Heart right ventricle (tissue), 16 donors: ENCODE data around the gene TBPL2. TPM values are rescaled to one million over a fixed set of nuclear protein-coding genes. Genes with fewer than 3 reads are reported as not detected.

Experiments
- ATAC-seq, 8 donors: fragments of 200-7000 bp; cut with Tn5 transposase; one replicate each; pipeline ENCODE4 v1.9.1; 2020; ENCODE audit warnings: mild to moderate bottlenecking in 8 of 8, moderate library complexity in 8 of 8, moderate number of reproducible peaks in 1 of 8
- DNase-seq, 2 donors: peaks; one replicate each; pipeline ENCODE4 v3.0.0-alpha.2; 2020
- H3K27ac ChIP-seq, 10 donors: fragments of 200-600 bp; sonication (generic) in 2 of 10; one replicate each; pipeline versions ENCODE4 v1.5.0 to v1.8.0; 2020 to 2022; ENCODE audit warnings: mild to moderate bottlenecking in 3 of 10
- H3K27me3 ChIP-seq, 7 donors: fragments of 200-600 bp; one replicate each; pipeline ENCODE4 v1.8.0; 2021 to 2022; ENCODE audit warnings: mild to moderate bottlenecking in 2 of 7
- H3K36me3 ChIP-seq, 9 donors: fragments of 200-600 bp; sonication (generic) in 1 of 9; one replicate each; pipeline versions ENCODE4 v1.5.0 to v1.8.0; 2020 to 2022; ENCODE audit warnings: mild to moderate bottlenecking in 2 of 9
- H3K4me1 ChIP-seq, 9 donors: fragments of 200-600 bp; sonication (generic) in 1 of 9; one replicate each; pipeline versions ENCODE4 v1.5.0 to v1.8.0; 2020 to 2022; ENCODE audit warnings: mild to moderate bottlenecking in 4 of 9
- H3K4me3 ChIP-seq, 10 donors: fragments of 200-600 bp; sonication (generic) in 2 of 10; one replicate each; pipeline versions ENCODE4 v1.5.0 to v1.8.0; 2020 to 2022; ENCODE audit warnings: mild to moderate bottlenecking in 7 of 10, moderate library complexity in 2 of 10
- H3K9me3 ChIP-seq, 11 donors: fragments of 200-600 bp in 10 of 11; sonication (generic) in 2 of 11; one replicate each; pipeline versions ENCODE4 v1.5.0 to v1.8.0; 2013 to 2022; ENCODE audit warnings: mild to moderate bottlenecking in 2 of 11, control low read depth in 1 of 11, moderate library complexity in 1 of 11
- CTCF ChIP-seq, 9 donors: fragments of 200-600 bp; sonication (generic) in 2 of 9; IDR thresholded peaks; one replicate each; pipeline versions ENCODE4 v1.5.0 to v1.8.0; 2021 to 2022; ENCODE audit warnings: antibody characterized with exemption in 9 of 9, mild to moderate bottlenecking in 5 of 9, moderate library complexity in 1 of 9
- WGBS, 2 donors: extraction: QIAGEN DNeasy Blood & Tissue Kit; methylation state at CpG; one replicate each; pipeline ENCODE4 v1.1.7; 2013; ENCODE audit warnings: inconsistent platforms in 1 of 2; 5-methylcytosine and 5-hydroxymethylcytosine counted together
- intact Hi-C, 10 donors: fragments of 100-400 bp; cut with DNase I; formaldehyde crosslinking; loops; one replicate each; pipeline versions ENCODE4 v1.11.1 to v1.14.2; 2022
- polyA plus RNA-seq, 2 donors: library from polyadenylated mRNA; stranded (reverse); fragments of 200-250 nt; gene quantifications; one replicate each; pipeline ENCODE4 v1.2.3, GENCODE V29; 2013
- total RNA-seq, 10 donors: library from RNA; stranded (reverse); fragmentation: NEBNext Ultra II Directional in 3 of 10; extraction: Animal tissue kit (Norgen Biotek cat#: 25700) in 3 of 10; gene quantifications; one replicate each; pipeline versions ENCODE4 v1.2.1 to v1.2.4, GENCODE V29; 2021 to 2023
- donor health status: Arrhythmogenic right ventricular cardiomyopathy.
- donor health status: ischemic (EF 13 %, LVEDD 7.1; RV severe dilation, severe dysfunction).
- donor health status: healthy with polysubstance abuse.
- donor health status: DM: no; HTN: yes; CAD: no.
- donor health status: DM: no; HTN: no; CAD: no.
- donor health status: ischemic (EF 25% LVEDD 6.9; RV normal size, moderate dysfunction).
- donor health status: ischemic (EF 25% LVEDD 5.7; RV mildly dilated, moderate dysfunction).
- donor health status: healthy.
- donor health status: DM: yes; HTN: yes; CAD: no.
- donor health status: Ischemic cardiomyopathy.
- donor health status: ischemic (EF 35%, LVEDD 5.7; RV mildly dilated, moderate dysfunction).
- donor health status: nonischemic (EF 11% LVEDD 7.7; RV severe dilation, severe dysfunction).
- donor health status: DM: yes; HTN: yes; CAD: no.
- donor health status: PGD.
- donor health status: ischemic (EF 29% LVEDD 5.4; RV normal size, mild dysfunction).
- donor health status: nonischemic (EF 23%, LVEDD 6.1; RV moderate dilation, normal function).

The TBPL2 gene
- total and polyA plus RNA-seq, 12 donors, result not detected

DNA sequence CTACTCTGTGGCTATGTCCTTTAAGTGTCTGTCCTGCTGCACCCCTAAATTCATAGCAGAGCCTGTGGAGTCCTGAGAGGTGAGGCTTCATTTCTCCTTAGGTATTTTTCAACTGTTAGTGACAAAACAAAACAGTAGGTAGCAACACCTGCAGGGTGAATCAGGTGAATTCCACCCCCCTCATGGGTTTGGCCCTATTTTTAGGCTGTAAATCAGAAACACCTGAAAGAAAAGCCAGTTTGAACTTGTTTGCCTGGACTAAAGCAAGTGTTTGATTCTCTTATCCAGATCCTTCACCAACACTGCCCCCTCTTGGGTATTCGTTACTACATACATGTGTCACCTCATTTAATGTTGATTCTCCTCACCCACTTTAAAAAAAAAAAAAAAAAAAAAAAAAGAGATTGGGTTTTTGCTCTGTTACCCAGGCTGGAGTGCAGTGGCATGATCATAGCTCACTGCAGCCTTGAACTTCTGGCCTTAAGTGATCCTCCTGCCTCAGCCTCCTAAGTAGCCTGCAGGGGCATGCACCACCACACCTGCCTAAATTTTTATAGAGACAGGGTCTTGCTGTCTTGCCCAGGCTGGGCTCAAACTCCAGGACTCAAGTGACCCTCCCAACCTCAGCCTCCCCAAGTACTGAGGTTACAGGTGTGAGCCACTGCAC is 10.3 kb downstream of the TBPL2 start:
- Histone ChIP-seq H3K4me3 (no peak overlapping the region), H3K27me3 (no peaks in the 10 kb centered on the region), H3K9me3 (no peaks in the 10 kb centered on the region), H3K27ac (no peak overlapping the region), H3K36me3 (no peaks in the 10 kb centered on the region), H3K4me1 (peaks cover 0 to 5% (median 0%) of the 10 kb centered on the region in 9 donors)
- peak in 7 of 9 donors; percentile 39 to 54 (median 47) for TF ChIP-seq CTCF (IDR thresholded peaks at IDR 0.05)
- intact Hi-C loops, result loop anchor here in 6 of 10 donors (1.0 to 10.0 kb wide), 7 partner anchors 158 to 1045 kb away; partner anchors contain the start of gene FBXO34 (in 2 of the 6)
- ATAC-seq (peak in 7 of 8 donors; percentile 46 to 86 (median 75)), DNase-seq (peak in 1 of 2 donors; percentile 51)
- WGBS, 2 donors, result 0 to 5% methylated on average over 1 of the region's 1 CpG

DNA sequence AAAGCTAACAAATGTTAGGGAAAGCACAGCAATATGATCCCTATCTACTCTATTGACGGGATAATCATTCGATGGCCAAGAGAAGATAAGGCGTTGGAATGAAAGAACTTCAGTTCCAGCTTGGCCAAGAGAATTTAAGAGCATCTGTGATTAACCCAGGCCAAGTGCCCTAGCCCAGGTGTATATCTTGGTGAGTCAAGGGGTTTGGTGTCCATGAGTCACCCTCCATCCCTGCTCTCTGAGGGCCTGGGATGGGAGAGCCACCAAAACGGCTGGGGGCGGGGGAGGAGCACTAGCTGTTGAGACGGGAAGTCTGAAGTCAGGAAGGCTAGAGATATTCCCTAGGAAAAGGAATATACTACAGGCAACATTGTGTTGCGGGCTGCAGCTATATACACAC is 13.0 kb downstream of the TBPL2 start:
- intact Hi-C loops, result loop anchor here in 4 of 10 donors (10.0 kb wide), 2 partner anchors 183 to 213 kb away; no protein-coding TSS in a partner anchor

DNA sequence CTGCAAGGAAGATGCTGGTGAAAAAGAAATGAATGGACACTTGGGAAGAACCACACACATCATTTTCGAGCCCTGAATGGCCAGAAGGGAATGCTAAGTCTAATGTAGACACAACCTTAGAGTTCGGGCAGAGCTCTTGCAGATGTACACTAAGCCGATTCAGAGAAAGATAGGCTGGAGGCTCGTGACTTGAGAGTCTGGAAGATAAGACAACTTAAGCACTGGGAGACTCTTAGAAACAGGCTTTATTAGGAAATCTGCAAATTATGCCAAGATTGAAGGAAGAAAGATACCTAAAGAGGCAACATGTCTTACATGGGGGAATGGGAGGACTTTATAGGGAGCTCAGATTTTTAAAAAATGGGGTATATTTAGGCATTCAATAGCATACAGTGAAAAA is 13.5 kb downstream of the TBPL2 start:
- Histone ChIP-seq H3K27me3 (no peaks in the 10 kb centered on the region), H3K4me3 (no peak overlapping the region), H3K9me3 (no peaks in the 10 kb centered on the region), H3K27ac (no peak overlapping the region), H3K4me1 (peaks cover 0 to 20% (median 4%) of the 10 kb centered on the region in 9 donors), H3K36me3 (no peaks in the 10 kb centered on the region)
- ATAC-seq, result no peak
- intact Hi-C loops, result loop anchor here in 4 of 10 donors (10.0 kb wide), 2 partner anchors 182 to 212 kb away; no protein-coding TSS in a partner anchor
- TF ChIP-seq CTCF (IDR thresholded peaks at IDR 0.05), result no peak
- DNase-seq, result no peak
- WGBS, 2 donors, result 69 to 73% methylated on average over 4 of the region's 4 CpGs

More for the DNA sequence above, 13.0 kb downstream of the TBPL2 start:
- DNase-seq (no peak), ATAC-seq (no peak)
- H3K4me1 ChIP-seq, result peaks cover 0 to 20% (median 4%) of the 10 kb centered on the region in 9 donors
- TF ChIP-seq CTCF (IDR thresholded peaks at IDR 0.05), result no peak
- no peak overlapping the region for H3K27ac ChIP-seq
- no peak overlapping the region for H3K4me3 ChIP-seq
- H3K9me3 ChIP-seq, result no peaks in the 10 kb centered on the region
- H3K27me3 ChIP-seq, result no peaks in the 10 kb centered on the region
- WGBS, 2 donors, result 60 to 65% methylated on average over 7 of the region's 7 CpGs
- H3K36me3 ChIP-seq, result no peaks in the 10 kb centered on the region

- intact Hi-C loops, result loop anchor here in 4 of 10 donors (10.0 kb wide), 2 partner anchors 180 to 210 kb away; no protein-coding TSS in a partner anchor
- H3K36me3 ChIP-seq, result no peaks in the 10 kb centered on the region
- DNase-seq (no peak), ATAC-seq (no peak)
- no peak for TF ChIP-seq CTCF (IDR thresholded peaks at IDR 0.05)
- no peaks in the 10 kb centered on the region for H3K27me3 ChIP-seq
- no peak overlapping the region for H3K4me3 ChIP-seq
- H3K9me3 ChIP-seq, result no peaks in the 10 kb centered on the region
- WGBS, 2 donors, result 88 to 93% methylated on average over 1 of the region's 1 CpG
- H3K27ac ChIP-seq, result no peak overlapping the region
- H3K4me1 ChIP-seq, result peaks cover 0 to 20% (median 4%) of the 10 kb centered on the region in 9 donors
These were observed 15.3 kb downstream of the TBPL2 start for GRCh38 chr14:55425091-55425490.
